Muscle of back (tissue), 11 donors: ENCODE data around the gene RBFOX2. TPM values are rescaled to one million over a fixed set of nuclear protein-coding genes. Genes with fewer than 3 reads are reported as not detected.

Source experiments
- DNase-seq, 3 donors: peaks; one replicate each; pipeline versions ENCODE4 v3.0.0 to v3.0.0-alpha.2; 2013
- polyA plus RNA-seq, 10 donors: library from polyadenylated mRNA; unstranded; fragments of 120-200 nt; gene quantifications; one replicate each; pipeline ENCODE4 v1.2.1, GENCODE V29; 2013; ENCODE audit not compliant: insufficient read length in 10 of 10

The RBFOX2 gene
- polyA plus RNA-seq, 10 donors = 159 to 231 (median 186) TPM

DNA sequence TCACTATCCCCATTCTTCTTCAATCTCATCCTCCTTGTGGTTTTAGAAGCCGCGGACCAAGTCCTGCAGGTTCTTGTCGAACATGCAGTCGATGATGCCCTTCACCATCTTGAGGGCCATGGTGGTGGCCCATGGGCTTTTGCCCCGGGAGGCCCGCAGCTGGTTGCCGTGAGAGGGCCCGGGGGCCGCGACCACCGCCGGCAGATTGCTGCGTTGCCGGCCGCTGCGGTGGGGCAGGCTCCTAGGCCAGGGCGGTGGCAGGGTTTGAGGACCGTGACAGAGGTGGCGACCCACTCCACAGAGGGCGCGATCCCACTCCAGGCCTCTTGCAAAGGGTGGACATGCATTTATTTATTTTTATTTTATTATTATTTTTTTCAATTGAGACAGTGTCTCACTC is 244.0 kb downstream of the RBFOX2 start:
- DNase-seq = no peak

DNA sequence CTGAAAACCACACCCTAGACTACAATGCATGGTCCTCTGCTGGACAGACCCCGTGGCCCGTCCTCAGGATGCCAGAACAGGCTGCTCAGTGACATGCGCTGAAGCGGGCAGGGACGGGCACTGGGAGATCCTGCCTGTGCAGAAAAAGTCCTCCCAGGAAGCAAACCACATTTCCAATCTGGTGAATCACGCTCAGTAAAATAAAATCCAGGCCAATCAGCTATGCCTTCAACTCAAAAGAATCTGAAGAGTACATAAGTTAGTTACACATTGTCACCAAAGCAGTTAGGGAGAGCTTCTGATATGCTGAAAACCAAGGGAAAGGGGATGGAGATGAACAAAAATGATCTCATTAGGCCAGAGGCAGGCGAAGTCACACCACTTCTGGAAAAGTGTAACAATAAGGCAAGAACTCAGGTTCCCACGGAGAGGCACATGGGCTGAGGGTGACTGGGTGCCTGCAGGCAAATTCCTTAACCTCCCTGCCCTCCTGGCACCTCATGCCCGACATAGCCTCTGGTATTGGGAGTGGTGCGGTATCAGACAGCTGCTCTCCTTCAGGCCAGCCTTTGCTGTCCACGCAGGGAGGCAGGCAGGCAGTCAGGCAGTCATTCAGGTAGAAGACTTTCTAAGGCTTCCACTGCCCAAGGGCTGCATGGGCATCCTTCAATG is 244.5 kb downstream of the RBFOX2 start:
- DNase-seq = peak in 1 of 3 donors; percentile 59

DNA sequence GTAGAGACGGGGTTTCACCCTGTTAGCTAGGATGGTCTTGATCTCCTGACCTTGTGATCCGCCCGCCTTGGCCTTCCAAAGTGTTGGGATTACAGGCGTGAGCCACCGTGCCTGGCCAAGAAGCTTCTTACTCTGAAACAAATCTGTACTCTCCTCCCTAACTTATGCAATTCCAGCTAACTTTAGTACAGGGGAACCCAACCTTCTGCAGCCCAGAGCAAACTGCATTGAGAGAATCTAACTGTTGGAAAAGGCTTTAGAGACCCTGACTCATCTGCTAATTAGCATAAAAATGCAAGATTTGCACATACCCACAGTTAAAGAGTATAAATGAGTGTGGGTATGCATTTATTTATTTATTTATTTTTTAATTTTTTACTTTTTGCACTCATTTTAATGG is 246.1 kb downstream of the RBFOX2 start:
- DNase-seq = no peak

DNA sequence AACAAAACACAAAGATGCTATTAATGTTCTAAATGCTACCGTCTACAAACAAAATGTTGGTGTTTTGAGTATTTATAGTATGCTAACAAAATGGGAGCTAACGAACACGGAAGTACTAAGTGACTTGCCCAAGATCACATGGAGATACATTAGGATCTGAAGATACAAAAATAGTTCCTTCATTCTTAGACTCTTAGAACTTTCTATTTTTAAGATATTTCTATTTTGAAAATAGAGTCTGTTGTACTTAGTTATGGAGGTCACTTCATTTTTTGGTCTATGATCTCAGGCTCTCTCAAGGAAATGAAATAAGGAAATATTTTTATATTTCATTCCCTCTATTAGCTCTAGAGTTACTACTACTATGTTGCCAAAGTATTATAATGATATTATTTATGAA is 246.7 kb downstream of the RBFOX2 start:
- no peak for DNase-seq

DNA sequence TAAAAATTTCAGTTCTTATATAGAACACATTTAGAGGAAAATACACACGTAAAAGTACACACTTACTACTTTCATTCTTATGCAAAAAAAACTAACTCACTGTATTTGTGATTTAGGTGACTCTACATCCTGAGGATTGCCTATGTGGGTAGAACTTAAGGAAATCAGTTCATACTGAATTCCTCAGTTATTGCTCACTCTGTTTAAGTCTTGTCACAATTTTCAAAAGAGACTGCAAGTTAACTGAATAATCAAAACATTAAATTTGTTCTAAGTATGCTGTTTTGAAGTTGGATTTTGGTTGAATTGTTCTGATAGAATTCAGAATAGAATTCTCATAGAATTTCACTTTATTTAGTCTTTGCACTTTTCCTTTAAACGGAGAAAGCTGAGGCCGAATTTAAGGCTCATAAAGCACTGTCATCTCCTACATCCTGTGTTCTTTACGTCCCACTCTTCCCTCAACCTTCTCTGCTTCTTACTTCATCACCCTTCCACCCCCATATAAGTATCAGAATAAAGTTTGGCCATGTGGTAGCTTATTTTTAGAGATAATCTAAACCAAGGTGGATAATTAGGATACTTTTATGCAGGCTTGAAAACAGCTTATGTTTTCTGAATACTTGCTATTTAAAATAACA is 251.2 kb downstream of the RBFOX2 start:
- peak in 1 of 3 donors; percentile 40 for DNase-seq

DNA sequence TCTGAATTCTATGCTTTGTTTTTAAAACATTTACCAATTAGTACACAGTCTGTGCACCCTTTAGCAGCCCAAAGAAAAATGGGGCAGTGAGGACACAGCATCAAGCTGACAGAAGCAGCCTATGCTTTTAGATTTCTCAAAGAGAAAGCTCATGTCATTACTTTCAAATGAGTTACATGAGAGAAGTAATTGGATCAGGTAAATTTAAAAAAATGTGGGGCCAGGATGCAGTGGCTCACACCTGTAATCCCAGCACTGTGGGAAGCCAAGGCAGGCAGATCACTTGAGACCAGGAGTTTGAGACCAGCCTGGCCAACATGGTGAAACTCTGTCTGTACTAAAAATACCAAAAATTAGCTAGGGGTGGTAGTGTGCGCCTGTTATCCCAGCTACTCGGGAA is 253.3 kb downstream of the RBFOX2 start:
- no peak for DNase-seq

DNA sequence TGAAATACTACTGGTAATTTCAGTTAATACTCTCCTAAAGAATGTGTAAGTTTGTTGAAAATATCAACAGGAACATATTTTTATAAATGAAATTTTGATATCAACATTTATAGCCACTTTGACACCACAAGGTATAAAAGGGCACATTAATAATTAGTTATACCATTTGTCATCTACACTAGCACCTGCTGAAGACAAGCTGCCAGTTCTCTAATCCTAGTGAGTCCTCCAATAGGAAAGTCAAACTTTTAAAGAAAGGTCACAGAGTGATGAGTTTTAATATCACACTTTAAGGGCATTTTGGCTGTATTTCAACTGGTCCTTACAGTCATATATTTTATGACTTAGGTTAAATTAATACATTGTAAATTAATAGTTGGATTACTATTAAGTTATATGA is 258.6 kb downstream of the RBFOX2 start:
- DNase-seq = no peak

DNA sequence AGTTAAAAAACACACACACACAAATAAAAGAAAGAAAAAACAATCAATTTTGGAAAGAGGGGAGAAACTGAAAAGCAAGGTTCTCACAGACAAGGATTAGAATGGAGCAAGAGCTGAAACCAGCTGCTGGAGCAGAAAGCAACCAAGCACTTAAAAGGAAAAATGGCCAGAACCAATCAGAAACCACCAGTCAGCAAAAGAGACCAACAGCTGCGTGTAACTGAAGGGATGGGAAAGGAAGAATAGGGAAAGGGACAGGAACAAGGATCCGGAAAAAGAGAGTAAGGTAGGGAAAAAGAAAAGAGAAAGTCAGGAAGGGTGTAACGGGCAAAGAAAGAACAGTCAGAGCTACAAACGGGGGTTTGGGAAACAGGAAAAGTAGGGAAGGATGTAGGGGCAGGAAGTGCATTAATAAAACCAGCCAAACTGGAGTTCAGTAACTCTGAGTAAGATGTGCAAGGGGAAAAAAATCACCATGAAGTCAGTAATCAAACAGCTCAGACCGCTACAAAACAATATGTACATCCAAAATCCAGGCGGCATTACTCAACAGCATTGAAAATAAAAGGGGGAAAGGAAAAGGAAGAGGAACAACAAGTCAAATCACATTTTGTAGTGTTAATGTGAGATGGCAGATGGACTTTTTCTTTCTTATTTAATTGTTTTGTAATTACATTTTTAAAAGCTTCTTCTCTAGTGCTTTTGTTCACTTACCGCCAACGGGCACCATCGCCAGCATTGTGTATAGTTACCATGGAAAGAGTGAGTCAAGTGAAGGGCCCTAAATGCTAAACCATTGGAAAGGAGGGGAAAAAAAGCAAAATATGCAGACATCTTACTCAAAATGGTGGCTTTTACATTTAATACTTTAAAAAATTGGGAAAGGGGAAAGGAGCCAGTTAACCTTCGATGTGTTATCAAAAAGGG is 261.7 kb downstream of the RBFOX2 start:
- DNase-seq = peak in 1 of 3 donors; percentile 61

DNA sequence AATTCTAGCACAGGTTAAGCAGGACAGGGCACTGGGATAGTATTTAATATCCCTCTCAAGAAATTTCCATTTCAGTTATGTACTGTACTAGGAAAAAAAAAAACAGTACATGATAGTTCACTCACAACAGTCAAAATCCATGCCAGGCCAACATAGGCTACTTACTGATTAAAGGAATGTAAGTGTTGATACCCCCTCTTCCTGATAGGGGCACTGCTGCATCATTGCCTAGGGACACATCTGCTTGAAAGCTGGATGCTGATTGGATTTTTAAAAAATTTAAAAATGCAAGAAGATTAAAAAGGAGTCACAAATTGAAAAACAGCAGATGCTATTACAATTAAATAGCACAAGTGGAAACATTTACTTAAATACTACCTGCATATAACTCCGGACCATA is 267.6 kb downstream of the RBFOX2 start:
- no peak for DNase-seq

DNA sequence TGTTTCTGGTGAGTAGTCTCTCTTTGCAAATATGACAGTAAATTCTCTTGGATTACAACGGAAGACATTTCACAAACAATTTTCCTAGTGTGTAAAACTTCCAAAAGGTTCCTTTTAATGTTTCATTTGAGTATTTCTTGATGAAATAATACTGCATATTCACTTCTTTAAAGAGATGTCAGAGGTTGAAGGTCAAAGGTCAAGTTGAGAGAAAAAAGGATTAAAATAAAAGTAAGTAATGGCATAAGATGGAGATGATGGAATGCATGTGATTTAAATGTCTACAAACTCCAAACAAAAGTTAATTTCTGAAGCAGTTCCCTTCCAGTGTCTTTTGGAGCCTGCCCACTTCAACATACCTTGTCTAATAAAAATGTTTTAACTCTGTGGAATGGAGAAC is 270.2 kb downstream of the RBFOX2 start:
- DNase-seq = no peak

DNA sequence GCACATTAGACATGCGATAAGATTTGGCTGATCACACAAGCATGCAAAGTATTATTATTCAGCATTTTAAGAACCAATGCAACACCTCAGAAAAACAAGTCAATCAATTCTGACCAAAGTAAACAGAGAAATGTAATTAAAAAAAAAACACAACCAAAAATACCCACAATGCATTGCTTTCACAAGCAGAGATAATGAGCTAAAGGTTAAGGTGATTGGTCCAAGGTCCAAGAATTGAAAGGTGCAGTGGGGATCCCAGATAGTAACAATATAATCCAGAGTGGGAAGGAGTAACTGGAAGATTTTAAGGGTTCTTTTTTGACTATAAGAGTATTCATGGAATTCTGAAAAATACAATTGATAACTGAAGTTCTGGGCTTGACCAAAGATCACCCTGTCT is 271.9 kb downstream of the RBFOX2 start:
- no peak for DNase-seq

DNA sequence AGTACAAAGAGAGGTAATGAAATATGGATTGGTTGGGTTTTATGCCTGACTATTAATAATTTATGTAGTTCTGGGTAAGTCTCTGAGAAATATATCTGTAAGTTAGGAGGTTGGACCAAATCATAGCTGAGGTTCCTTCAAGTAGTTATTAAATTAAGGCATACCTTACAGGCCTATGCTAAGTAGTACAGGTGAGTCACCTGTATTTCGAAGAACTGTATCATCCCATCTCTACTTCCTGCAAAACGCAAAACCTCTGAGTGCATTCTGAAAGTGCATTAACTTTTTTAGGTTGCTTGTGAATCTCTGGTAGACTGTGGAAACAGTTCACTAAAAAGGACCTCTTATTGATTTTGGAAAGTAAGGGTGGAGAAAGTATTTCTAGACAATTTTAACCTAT is 273.9 kb downstream of the RBFOX2 start:
- DNase-seq = no peak

DNA sequence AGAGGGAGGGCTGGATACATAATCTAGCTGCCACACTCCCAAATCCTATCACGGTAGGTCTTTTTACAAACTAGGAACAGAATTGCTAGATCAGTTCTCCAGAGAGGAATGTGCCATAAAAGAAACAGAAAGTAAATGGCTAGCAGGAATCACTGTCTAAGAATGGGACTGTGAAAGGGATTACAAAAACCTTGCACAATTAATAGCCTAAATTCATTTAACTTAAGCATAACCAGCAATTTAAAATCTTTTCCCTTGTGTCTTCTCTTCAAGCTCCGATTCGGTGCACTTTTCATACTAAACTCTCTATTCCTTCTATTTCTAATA is 275.8 kb downstream of the RBFOX2 start:
- no peak for DNase-seq

DNA sequence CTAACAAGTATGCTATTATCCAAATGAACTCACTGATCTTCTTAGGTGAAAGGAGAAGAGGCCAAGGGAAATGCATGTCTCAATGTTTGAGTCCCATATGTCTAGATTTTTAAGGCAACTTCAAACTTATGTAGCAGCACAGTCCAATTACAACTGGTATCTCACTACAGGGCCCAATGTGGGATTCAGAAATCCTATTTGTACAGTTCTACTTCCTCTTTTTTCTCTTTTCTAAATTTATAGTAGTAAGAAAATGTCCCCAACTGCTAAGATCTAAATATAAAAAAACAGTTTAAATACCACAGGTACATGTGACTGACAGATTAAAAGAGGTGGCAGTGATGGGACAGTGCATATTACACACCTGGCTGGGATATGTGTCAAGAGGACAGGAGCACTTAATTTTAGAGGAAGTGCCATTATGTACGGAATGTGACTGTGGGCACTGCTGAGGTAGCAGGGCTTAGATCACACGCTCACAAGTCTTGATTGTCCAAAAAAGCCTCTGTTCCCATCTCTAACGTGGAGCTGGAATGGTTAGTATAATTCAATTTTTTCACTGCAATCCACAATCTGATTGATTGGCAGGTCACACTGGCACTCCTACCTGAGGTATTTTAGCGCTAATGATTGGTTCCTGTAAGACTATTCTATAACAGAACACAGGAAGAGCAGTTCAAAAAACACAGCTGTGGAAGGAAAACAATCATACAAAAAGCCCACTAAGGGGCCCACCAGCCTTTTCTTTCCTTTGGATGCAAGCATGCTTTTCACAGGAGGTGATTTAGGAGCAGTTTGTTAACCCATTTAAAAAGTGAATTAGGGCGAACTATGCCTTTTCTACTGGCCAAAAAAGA is 276.4 kb downstream of the RBFOX2 start:
- peak in 1 of 3 donors; percentile 24 for DNase-seq

DNA sequence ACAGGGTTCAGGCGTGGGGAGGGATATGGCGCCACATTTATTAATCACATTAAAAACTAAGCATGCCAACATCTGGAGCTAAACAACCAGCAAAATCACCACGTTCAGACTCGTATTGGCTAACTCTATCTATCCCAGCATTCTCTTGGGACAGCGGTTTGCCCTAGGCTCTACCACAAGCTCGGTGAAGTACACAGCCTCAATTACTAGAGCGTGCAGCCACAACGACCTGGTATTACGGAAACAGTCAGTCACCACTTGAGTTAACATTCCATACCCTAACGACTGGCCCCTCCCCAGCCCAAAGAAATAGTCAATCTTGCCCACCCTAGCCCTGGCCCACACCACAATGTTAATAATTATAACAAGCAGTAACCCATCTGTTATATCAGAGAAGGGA is 278.8 kb downstream of the RBFOX2 start:
- DNase-seq = no peak

DNA sequence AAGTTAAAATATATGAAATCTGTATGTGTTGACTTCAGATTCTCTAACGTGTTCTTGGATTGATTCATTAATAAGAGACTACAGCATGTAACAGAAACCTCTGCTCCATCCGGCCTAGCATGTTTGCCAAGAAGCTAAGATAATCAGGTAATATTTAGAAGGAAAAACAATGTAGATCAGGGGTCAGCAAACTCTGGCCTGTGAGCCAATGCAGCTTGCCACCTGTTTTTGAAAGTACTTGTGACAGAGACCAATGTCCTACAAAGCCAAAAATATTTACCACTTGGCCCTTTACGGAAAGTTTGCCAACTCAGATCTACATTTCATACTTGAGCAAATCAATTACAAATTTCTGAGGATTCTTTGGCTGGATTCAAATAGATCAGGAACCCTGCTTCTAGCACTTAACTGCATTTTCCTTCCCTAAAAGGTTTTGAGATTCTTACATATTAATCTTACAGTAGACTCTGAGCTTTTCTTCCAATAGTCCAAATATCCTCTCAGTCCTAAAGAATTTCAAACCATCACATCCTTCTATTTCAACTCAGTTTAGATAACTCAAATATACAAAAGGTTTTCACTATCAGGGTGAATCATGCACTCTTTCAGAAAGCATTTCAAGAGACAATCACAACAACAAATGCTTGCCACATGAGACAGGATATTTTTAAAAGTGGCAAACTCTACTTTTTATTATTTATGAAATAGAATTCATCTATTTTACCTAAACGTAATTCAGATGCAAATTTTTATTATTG is 281.5 kb downstream of the RBFOX2 start:
- DNase-seq = no peak

DNA sequence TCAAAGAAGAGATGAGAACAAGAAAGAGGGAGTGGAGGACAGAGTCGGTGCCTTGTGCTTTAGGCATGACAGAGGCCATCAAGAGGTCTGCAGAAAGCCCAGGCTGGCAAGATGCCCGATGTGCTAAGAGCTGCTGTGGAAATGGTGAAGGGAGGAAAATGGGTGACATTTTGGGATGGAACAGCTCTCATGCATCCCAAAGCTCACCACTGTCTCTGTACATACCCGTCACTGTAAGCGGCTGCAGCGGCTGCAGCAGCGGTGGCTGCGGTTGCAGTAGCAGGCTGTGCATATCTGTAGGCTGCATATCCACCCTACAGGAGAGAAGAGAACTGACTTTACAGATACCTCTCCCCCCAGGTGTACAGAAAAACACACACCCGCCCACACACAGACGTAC is 282.4 kb downstream of the RBFOX2 start:
- DNase-seq = no peak

DNA sequence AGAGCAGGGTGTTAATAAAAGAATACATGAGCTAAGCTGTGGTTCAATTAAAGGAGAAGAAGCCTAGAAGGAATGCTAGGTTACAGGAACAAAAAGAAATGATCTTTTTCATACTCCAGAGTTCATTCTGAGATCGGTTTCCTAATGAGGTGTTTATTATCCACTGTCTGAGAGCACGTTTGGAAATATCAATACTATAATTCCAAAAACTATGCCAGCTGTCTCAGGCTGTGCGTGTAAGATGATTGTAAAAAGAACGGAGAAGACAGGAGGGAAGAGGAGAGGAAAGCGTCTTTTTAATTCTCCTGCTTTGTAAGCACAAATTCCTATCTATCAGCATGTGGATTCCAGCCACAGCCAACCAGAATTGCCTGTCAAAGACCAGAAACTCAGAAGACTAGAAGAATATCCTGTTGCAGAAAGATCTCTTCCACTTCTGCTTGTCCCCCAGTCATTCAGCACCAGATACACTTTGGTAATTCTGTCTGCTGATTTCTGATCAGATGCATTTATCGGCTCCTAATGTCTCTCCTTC is 285.2 kb downstream of the RBFOX2 start:
- DNase-seq = no peak

DNA sequence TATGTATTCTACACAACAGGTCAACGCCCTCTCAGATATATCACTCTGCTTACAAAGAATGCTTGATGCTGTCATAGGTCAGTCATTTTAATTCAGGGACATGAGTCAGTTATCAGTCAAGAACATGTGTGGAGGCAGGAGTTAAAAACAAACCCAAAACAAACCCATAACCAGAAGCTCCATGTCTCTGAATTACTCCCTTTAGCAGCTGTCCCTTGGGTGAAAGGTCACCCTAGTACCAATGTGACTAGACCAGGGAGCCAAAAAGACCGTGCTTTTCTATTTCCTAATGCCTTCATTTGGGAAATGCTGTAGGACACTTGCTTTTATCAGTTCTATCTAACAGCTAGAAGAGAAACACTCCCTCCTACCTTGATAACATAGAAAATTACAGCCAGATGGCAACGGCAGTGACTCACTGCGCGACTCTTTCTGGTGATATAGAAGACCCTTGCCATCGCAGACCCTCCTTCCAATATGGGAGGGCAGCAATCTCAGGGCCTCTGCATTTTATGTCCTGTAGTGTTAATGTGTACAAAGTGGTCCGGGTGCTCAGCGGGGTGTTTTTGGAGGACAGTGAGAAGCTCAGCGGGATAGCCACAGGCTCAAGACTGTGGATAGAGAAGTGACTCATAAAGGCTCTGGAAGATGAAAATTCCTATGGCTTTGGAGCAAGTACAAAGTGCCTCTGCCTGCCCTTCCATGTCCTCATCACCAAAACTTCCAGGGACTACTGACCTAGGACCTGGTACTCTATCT is 286.1 kb downstream of the RBFOX2 start:
- DNase-seq = peak in 1 of 3 donors; percentile 52

DNA sequence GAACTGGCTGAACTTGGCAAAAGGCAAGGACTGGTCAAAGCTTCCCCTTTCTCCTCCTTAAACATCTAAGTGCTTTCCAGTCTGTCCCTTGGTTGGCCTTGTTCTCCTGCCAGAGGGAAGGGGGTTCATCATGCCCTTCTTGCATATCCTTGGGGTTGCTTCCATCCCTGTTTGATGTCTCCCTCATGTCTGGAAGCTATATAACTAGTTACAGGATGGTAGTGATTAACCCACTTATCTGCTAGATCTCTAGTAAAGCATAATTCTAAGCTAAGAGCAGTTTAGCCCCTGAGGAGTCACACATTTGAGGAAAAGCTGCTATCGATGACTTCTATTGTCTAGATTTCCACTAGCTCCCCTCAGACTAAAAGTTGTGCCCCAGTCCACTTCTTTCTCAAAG is 288.0 kb downstream of the RBFOX2 start:
- no peak for DNase-seq
